ENCODE measurements around the gene CDCA7.

GRCh38 chr2:173351879-173352278, 2.8 kb upstream of the CDCA7 start:
- TF ChIP-seq POLR2A (IDR thresholded peaks at IDR 0.05), result no peak
- TF ChIP-seq CTCF (IDR thresholded peaks at IDR 0.05), result no peak
- no peak for TF ChIP-seq POLR2AphosphoS5 (IDR thresholded peaks at IDR 0.05)
